Heart right ventricle (tissue), 16 donors: ENCODE results near the gene ZNF480. TPM values are rescaled to one million over a fixed set of nuclear protein-coding genes. Genes with fewer than 3 reads are reported as not detected.

Source experiments
- ATAC-seq, 8 donors: fragments of 200-7000 bp; cut with Tn5 transposase; one replicate each; pipeline ENCODE4 v1.9.1; 2020; ENCODE audit warnings: mild to moderate bottlenecking in 8 of 8, moderate library complexity in 8 of 8, moderate number of reproducible peaks in 1 of 8
- DNase-seq, 2 donors: peaks; one replicate each; pipeline ENCODE4 v3.0.0-alpha.2; 2020
- H3K27ac ChIP-seq, 10 donors: fragments of 200-600 bp; sonication (generic) in 2 of 10; one replicate each; pipeline versions ENCODE4 v1.5.0 to v1.8.0; 2020 to 2022; ENCODE audit warnings: mild to moderate bottlenecking in 3 of 10
- H3K27me3 ChIP-seq, 7 donors: fragments of 200-600 bp; one replicate each; pipeline ENCODE4 v1.8.0; 2021 to 2022; ENCODE audit warnings: mild to moderate bottlenecking in 2 of 7
- H3K36me3 ChIP-seq, 9 donors: fragments of 200-600 bp; sonication (generic) in 1 of 9; one replicate each; pipeline versions ENCODE4 v1.5.0 to v1.8.0; 2020 to 2022; ENCODE audit warnings: mild to moderate bottlenecking in 2 of 9
- H3K4me1 ChIP-seq, 9 donors: fragments of 200-600 bp; sonication (generic) in 1 of 9; one replicate each; pipeline versions ENCODE4 v1.5.0 to v1.8.0; 2020 to 2022; ENCODE audit warnings: mild to moderate bottlenecking in 4 of 9
- H3K4me3 ChIP-seq, 10 donors: fragments of 200-600 bp; sonication (generic) in 2 of 10; one replicate each; pipeline versions ENCODE4 v1.5.0 to v1.8.0; 2020 to 2022; ENCODE audit warnings: mild to moderate bottlenecking in 7 of 10, moderate library complexity in 2 of 10
- H3K9me3 ChIP-seq, 11 donors: fragments of 200-600 bp in 10 of 11; sonication (generic) in 2 of 11; one replicate each; pipeline versions ENCODE4 v1.5.0 to v1.8.0; 2013 to 2022; ENCODE audit warnings: mild to moderate bottlenecking in 2 of 11, control low read depth in 1 of 11, moderate library complexity in 1 of 11
- WGBS, 2 donors: extraction: QIAGEN DNeasy Blood & Tissue Kit; methylation state at CpG; one replicate each; pipeline ENCODE4 v1.1.7; 2013; ENCODE audit warnings: inconsistent platforms in 1 of 2; 5-methylcytosine and 5-hydroxymethylcytosine counted together
- intact Hi-C, 10 donors: fragments of 100-400 bp; cut with DNase I; formaldehyde crosslinking; loops; one replicate each; pipeline versions ENCODE4 v1.11.1 to v1.14.2; 2022
- polyA plus RNA-seq, 2 donors: library from polyadenylated mRNA; stranded (reverse); fragments of 200-250 nt; gene quantifications; one replicate each; pipeline ENCODE4 v1.2.3, GENCODE V29; 2013
- total RNA-seq, 10 donors: library from RNA; stranded (reverse); fragmentation: NEBNext Ultra II Directional in 3 of 10; extraction: Animal tissue kit (Norgen Biotek cat#: 25700) in 3 of 10; gene quantifications; one replicate each; pipeline versions ENCODE4 v1.2.1 to v1.2.4, GENCODE V29; 2021 to 2023
- TF ChIP-seq, protein P1 (sequence below), 9 donors: fragments of 200-600 bp; sonication (generic) in 2 of 9; IDR thresholded peaks; one replicate each; pipeline versions ENCODE4 v1.5.0 to v1.8.0; 2021 to 2022; ENCODE audit warnings: antibody characterized with exemption in 9 of 9, mild to moderate bottlenecking in 5 of 9, moderate library complexity in 1 of 9
- donor health status: Arrhythmogenic right ventricular cardiomyopathy.
- donor health status: ischemic (EF 13 %, LVEDD 7.1; RV severe dilation, severe dysfunction).
- donor health status: healthy with polysubstance abuse.
- donor health status: DM: no; HTN: yes; CAD: no.
- donor health status: DM: no; HTN: no; CAD: no.
- donor health status: ischemic (EF 25% LVEDD 6.9; RV normal size, moderate dysfunction).
- donor health status: ischemic (EF 25% LVEDD 5.7; RV mildly dilated, moderate dysfunction).
- donor health status: healthy.
- donor health status: DM: yes; HTN: yes; CAD: no.
- donor health status: Ischemic cardiomyopathy.
- donor health status: ischemic (EF 35%, LVEDD 5.7; RV mildly dilated, moderate dysfunction).
- donor health status: nonischemic (EF 11% LVEDD 7.7; RV severe dilation, severe dysfunction).
- donor health status: DM: yes; HTN: yes; CAD: no.
- donor health status: PGD.
- donor health status: ischemic (EF 29% LVEDD 5.4; RV normal size, mild dysfunction).
- donor health status: nonischemic (EF 23%, LVEDD 6.1; RV moderate dilation, normal function).

The ZNF480 gene
- total and polyA plus RNA-seq, 12 donors, result 6.9 to 19.6 (median 13.4) TPM

DNA sequence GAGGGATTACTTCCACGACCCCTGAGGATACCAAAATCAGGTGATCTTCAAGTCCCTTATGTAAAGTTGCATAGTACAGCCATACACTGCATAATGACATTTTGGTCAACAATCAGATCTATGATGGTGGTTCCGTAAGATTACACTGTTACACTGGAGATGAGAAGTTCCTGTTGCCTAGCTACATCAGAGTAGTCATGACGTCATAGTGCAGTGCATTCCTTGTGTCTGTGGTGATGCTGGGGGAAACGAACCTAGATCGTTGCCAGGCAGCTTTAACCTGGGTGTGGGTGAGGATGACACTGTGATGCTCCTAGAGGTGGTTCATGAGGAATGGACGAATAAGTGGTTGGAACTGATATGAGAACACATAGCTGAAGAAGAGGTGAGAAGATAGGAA is 48.2 kb downstream of the ZNF480 start:
- DNase-seq (no peak), ATAC-seq (no peak)
- Histone ChIP-seq H3K36me3 (peaks cover 0 to 40% (median 23%) of the 10 kb centered on the region in 9 donors), H3K27ac (no peak overlapping the region), H3K27me3 (no peaks in the 10 kb centered on the region), H3K4me1 (peaks cover 0 to 7% (median 3%) of the 10 kb centered on the region in 9 donors), H3K4me3 (no peak overlapping the region), H3K9me3 (peaks cover 0 to 52% (median 0%) of the 10 kb centered on the region in 11 donors)
- 82 to 87% methylated on average over 6 of the region's 6 CpGs for WGBS, 2 donors
- TF ChIP-seq, protein P1, sequence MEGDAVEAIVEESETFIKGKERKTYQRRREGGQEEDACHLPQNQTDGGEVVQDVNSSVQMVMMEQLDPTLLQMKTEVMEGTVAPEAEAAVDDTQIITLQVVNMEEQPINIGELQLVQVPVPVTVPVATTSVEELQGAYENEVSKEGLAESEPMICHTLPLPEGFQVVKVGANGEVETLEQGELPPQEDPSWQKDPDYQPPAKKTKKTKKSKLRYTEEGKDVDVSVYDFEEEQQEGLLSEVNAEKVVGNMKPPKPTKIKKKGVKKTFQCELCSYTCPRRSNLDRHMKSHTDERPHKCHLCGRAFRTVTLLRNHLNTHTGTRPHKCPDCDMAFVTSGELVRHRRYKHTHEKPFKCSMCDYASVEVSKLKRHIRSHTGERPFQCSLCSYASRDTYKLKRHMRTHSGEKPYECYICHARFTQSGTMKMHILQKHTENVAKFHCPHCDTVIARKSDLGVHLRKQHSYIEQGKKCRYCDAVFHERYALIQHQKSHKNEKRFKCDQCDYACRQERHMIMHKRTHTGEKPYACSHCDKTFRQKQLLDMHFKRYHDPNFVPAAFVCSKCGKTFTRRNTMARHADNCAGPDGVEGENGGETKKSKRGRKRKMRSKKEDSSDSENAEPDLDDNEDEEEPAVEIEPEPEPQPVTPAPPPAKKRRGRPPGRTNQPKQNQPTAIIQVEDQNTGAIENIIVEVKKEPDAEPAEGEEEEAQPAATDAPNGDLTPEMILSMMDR (IDR thresholded peaks at IDR 0.05), result no peak
- intact Hi-C loops, result loop anchor here in 2 of 10 donors (10.0 kb wide), 2 partner anchors 400 to 410 kb away; no protein-coding TSS in a partner anchor

DNA sequence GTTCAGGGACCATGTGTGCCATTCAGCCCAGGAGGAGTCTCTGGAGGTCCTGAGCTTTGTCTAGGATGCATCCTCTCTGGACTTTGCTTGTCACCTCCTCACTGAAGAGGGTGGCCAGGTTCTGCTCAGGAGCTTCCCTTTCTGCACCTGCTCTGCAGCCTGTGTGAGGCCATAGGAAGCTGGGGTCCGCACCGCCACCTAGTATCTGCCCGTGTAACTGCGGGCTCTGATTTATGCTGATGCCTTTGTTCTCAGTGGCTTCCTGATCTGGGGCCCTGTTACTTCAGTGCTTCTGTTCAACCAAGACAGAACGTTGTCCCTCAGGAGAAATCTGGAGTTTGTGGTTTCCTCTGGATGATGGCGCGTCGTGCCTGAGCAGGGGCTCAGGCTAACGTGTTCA is 54.5 kb downstream of the ZNF480 start:
- TF ChIP-seq, protein P1 (IDR thresholded peaks at IDR 0.05), result no peak
- DNase-seq (no peak), ATAC-seq (no peak)
- Histone ChIP-seq H3K27me3 (no peaks in the 10 kb centered on the region), H3K4me1 (no peaks in the 10 kb centered on the region), H3K27ac (no peak overlapping the region), H3K9me3 (peaks cover 0 to 80% (median 0%) of the 10 kb centered on the region in 11 donors), H3K36me3 (peaks cover 0 to 96% (median 65%) of the 10 kb centered on the region in 9 donors), H3K4me3 (no peak overlapping the region)
- intact Hi-C loops, result no loop called here
- WGBS, 2 donors, result 72 to 77% methylated on average over 9 of the region's 9 CpGs

DNA sequence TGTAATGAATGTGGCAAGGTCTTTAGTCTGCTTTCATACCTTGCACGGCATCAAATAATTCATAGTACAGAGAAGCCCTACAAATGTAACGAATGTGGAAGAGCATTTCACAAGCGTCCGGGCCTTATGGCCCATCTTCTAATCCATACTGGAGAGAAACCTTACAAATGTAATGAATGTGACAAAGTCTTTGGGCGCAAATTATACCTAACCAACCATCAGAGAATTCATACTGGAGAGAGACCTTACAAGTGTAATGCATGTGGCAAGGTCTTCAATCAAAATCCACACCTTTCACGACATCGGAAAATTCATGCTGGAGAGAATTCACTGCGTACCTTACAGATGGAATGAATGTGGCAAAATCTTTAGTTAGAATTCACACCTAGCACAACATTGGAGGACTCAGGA is 69.5 kb downstream of the ZNF480 start:
- Histone ChIP-seq H3K4me1 (peaks cover 0 to 15% (median 5%) of the 10 kb centered on the region in 9 donors), H3K27ac (no peak overlapping the region), H3K4me3 (no peak overlapping the region), H3K36me3 (peaks cover 0 to 61% (median 34%) of the 10 kb centered on the region in 9 donors), H3K27me3 (no peaks in the 10 kb centered on the region), H3K9me3 (peaks cover 0 to 96% (median 53%) of the 10 kb centered on the region in 11 donors)
- 98 to 99% methylated on average over 8 of the region's 8 CpGs for WGBS, 2 donors
- TF ChIP-seq, protein P1 (IDR thresholded peaks at IDR 0.05), result no peak
- ATAC-seq (no peak), DNase-seq (no peak)
- intact Hi-C loops, result no loop called here

DNA sequence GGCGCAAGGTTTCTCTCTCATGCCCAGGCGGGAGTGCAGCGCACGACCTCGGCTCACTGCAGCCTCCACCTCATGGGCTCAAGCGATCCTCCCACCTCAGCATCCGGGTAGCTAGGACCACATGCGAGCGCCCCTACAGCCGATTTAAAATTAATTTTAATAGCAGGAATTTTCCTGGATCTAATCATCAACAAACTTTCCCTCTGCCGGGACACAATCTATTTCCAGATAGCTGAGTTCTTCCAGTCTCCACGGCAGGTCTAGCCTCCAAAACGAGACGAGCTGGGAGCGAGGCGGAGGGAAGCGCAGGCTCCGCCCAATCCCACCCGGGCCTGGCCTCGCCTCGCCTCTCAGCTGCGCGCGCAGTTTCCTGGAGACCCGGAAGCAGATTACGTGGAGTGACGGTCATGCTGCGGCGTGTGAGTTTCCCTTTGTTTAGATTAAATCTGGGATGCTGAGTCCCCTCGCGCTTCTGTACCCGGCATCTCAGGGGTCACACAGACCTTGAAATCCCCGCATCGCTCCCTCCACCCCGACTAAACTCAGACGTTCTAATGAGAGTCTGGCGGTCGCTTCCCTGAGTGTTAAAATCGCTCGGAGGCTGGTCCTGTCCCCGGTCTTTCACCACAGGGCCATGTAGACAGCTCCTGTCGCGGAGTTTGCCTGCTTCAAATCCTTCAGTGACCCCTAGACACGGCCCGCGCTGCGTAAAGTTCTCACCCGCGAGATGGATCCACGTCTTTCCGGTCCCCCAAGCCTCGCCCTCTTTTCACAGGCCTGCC is 72.8 kb downstream of the ZNF480 start, which contains the start of gene ZNF880:
TSS of gene ZNF880 (plus strand) at position 365 of the 782 bp plus-strand sequence. CDS start at position 408, 43 bp downstream.
- Histone ChIP-seq H3K27ac (peak within 1 kb of the TSS; percentile 83 to 98 (median 96)), H3K9me3 (peaks cover 0 to 96% (median 35%) of the 10 kb centered on the region in 11 donors), H3K27me3 (no peaks in the 10 kb centered on the region), H3K4me3 (peak within 1 kb of the TSS; percentile 62 to 94 (median 78)), H3K4me1 (peaks cover 0 to 15% (median 5%) of the 10 kb centered on the region in 9 donors), H3K36me3 (peaks cover 0 to 61% (median 39%) of the 10 kb centered on the region in 9 donors)
- peak; percentile 99 to 100 (median 100) for ATAC-seq
- 1% methylated on average over 52 of the region's 52 CpGs for WGBS, 2 donors
- TF ChIP-seq, protein P1 (IDR thresholded peaks at IDR 0.05), result peak in 3 of 9 donors; percentile 14 to 27 (median 23)
- DNase-seq, result peak; percentile 95
- intact Hi-C loops, result no loop called here
